Breast epithelium (tissue), 3 donors: Measurements from ENCODE around the gene KAT6B.

Experiments
- CTCF ChIP-seq, 3 donors: fragments of 450-650 bp; IDR thresholded peaks; one replicate each; pipeline ENCODE4 v1.5.1; 2016 to 2017; ENCODE audit warnings: antibody characterized with exemption in 3 of 3, mild to moderate bottlenecking in 3 of 3, moderate library complexity in 3 of 3
- POLR2A ChIP-seq: fragments of 450-650 bp; IDR thresholded peaks from one replicate; pipeline ENCODE4 v1.6.1; 2016; ENCODE audit warnings: antibody characterized with exemption, mild to moderate bottlenecking, moderate library complexity

- TF ChIP-seq POLR2A (no peak), CTCF (IDR thresholded peaks at IDR 0.05) (no peak)
These were observed 214.2 kb downstream of the KAT6B start for GRCh38 chr10:75040576-75040975.
